OCI-LY7 (cell line): ENCODE data around the gene CDKAL1. TPM values are rescaled to one million over a fixed set of nuclear protein-coding genes. Genes with fewer than 3 reads are reported as not detected.

Source experiments
- BruUV-seq: library from RNA; stranded (reverse); fragments of 400-500 nt; replicated peaks from 2 replicates; lab custom pipeline; 2021; lab: Mats Ljungman, UMichigan
- CTCF ChIA-PET: fragments of 300-600 bp; sonication (Branson Sonifier 250); formaldehyde crosslinking; loops from one replicate; lab custom pipeline; 2022; ENCODE audit warnings: antibody characterized with exemption; ENCODE audit not compliant: unreplicated experiment; lab: Charles Lee
- POLR2A ChIA-PET: fragments of 300-600 bp; sonication (Branson Sonifier 250); formaldehyde crosslinking; loops from one replicate; lab custom pipeline; 2022; ENCODE audit warnings: antibody characterized with exemption; lab: Charles Lee
- DNase-seq: peaks from one replicate; pipeline ENCODE4 v3.0.0-alpha.2; 2015; ENCODE audit warnings: low spot score
- H2AFZ ChIP-seq: fragments of 200-600 bp; sonication (generic), shearing (Covaris generic); 2 replicates; pipeline ENCODE4 v1.6.1; 2014; ENCODE audit warnings: mild to moderate bottlenecking, antibody characterized with exemption, low read length, moderate library complexity
- H3K27ac ChIP-seq: fragments of 200-600 bp; sonication (generic); 2 replicates; pipeline ENCODE4 v1.5.1; 2014; ENCODE audit warnings: mixed run types, low read depth, mild to moderate bottlenecking, moderate library complexity, low read length, inconsistent platforms; ENCODE audit not compliant: poor library complexity, severe bottlenecking
- H3K36me3 ChIP-seq: fragments of 200-600 bp; sonication (generic); 2 replicates; pipeline ENCODE4 v1.6.1; 2014; ENCODE audit warnings: mild to moderate bottlenecking, antibody characterized with exemption, low read length, moderate library complexity, mixed read lengths; ENCODE audit not compliant: insufficient read depth
- H3K4me1 ChIP-seq: fragments of 200-600 bp; sonication (generic); 2 replicates; pipeline ENCODE4 v1.5.1; 2014; ENCODE audit warnings: mild to moderate bottlenecking, low read length; ENCODE audit not compliant: insufficient read depth, poor library complexity, severe bottlenecking
- H3K4me2 ChIP-seq: fragments of 200-600 bp; sonication (generic); 2 replicates; pipeline ENCODE4 v1.6.1; 2014; ENCODE audit warnings: mild to moderate bottlenecking, low read length
- H3K4me3 ChIP-seq: fragments of 200-600 bp; sonication (generic); 2 replicates; pipeline ENCODE4 v1.5.1; 2014; ENCODE audit warnings: mild to moderate bottlenecking, low read depth, low read length; ENCODE audit not compliant: poor library complexity, severe bottlenecking
- H3K79me2 ChIP-seq: fragments of 200-600 bp; sonication (generic); 2 replicates; pipeline ENCODE4 v1.6.1; 2016; ENCODE audit warnings: low read depth, mild to moderate bottlenecking, low read length, moderate library complexity, mixed read lengths; ENCODE audit not compliant: insufficient read depth
- H3K9me2 ChIP-seq: fragments of 200-600 bp; sonication (generic); 2 replicates; pipeline ENCODE4 v1.6.1; 2016; ENCODE audit warnings: mild to moderate bottlenecking, low read length, mixed read lengths; ENCODE audit not compliant: insufficient read depth
- H3K9me3 ChIP-seq: fragments of 200-600 bp; sonication (generic); 2 replicates; pipeline ENCODE4 v1.6.1; 2014; ENCODE audit warnings: mild to moderate bottlenecking, mixed run types, low read length, mixed read lengths
- H4K20me1 ChIP-seq: fragments of 200-600 bp; sonication (generic); 2 replicates; pipeline ENCODE4 v1.6.1; 2014; ENCODE audit warnings: mild to moderate bottlenecking, antibody characterized with exemption, low read length, moderate library complexity, mixed read lengths; ENCODE audit not compliant: insufficient read depth
- EZH2phosphoT487 ChIP-seq: fragments of 200-600 bp; sonication (generic); IDR thresholded peaks from 2 replicates; pipeline ENCODE4 v1.6.1; 2018; ENCODE audit warnings: low read depth, borderline replicate concordance, mild to moderate bottlenecking, mixed run types, antibody characterized with exemption, low read length, moderate library complexity, mixed read lengths
- intact Hi-C: fragments of 100-400 bp; cut with micrococcal nuclease; formaldehyde crosslinking; loops from one replicate; pipeline ENCODE4 v1.10.0; 2022; ENCODE audit not compliant: unreplicated experiment
- total RNA-seq, 2 experiments: library from RNA; depleted of rRNA in 1 of 2; stranded (reverse); fragments of >200 nt in 1 of 2; shearing (Covaris generic) in 1 of 2; gene quantifications; 2 replicates each; pipeline ENCODE4 v1.2.3, GENCODE V29; 2014 to 2022
- TF ChIP-seq, protein P1 (sequence below): fragments of 200-600 bp; sonication (generic); conservative IDR thresholded peaks from 2 replicates; pipeline ENCODE4 v1.5.1; 2014; ENCODE audit warnings: mild to moderate bottlenecking, antibody characterized with exemption, low read length, moderate library complexity, mixed read lengths

Gene CDKAL1
- total RNA-seq, 2 experiments from 2014 or later: 19.9 to 21.1 TPM

DNA sequence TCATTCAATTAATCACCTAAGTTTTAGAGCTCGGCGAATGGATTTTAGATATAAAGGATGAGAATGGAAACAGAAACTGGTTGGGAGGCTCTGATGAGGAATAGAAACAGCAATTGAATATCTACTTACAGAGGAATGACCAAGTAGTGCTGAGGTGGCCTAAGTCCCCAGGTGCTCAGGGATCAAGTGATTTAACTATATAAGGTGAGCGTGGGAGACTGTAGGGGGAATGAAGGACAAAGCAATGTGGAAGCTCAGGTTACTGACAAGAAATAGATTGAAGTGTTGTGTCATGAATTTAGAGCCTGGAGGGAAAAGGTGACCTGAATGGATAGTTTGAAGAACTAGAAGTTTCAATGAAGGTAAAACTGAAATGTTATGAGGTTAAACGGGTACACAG is 563.9 kb downstream of the CDKAL1 start:
- no peaks in the 10 kb centered on the region for H3K79me2 ChIP-seq
- H3K4me2 ChIP-seq: no peak overlapping the region
- no peaks in the 10 kb centered on the region for H4K20me1 ChIP-seq
- ChIA-PET POLR2A (interaction anchor here (0.6 to 0.7 kb wide), 5 partner anchors 14 to 500 kb away, joined by 3 to 11 read pairs (median 4); no protein-coding TSS in a partner anchor), CTCF (no interaction called here)
- no peaks in the 10 kb centered on the region for H3K9me2 ChIP-seq
- DNase-seq: no peak
- H3K4me3 ChIP-seq: no peak overlapping the region
- intact Hi-C loops: no loop called here
- H3K4me1 ChIP-seq: peaks cover 11% of the 10 kb centered on the region
- no TSS peak for BruUV-seq
- H3K36me3 ChIP-seq: no peaks in the 10 kb centered on the region
- no peak overlapping the region for H3K27ac ChIP-seq
- TF ChIP-seq EZH2phosphoT487: no peak
- TF ChIP-seq, protein P1, sequence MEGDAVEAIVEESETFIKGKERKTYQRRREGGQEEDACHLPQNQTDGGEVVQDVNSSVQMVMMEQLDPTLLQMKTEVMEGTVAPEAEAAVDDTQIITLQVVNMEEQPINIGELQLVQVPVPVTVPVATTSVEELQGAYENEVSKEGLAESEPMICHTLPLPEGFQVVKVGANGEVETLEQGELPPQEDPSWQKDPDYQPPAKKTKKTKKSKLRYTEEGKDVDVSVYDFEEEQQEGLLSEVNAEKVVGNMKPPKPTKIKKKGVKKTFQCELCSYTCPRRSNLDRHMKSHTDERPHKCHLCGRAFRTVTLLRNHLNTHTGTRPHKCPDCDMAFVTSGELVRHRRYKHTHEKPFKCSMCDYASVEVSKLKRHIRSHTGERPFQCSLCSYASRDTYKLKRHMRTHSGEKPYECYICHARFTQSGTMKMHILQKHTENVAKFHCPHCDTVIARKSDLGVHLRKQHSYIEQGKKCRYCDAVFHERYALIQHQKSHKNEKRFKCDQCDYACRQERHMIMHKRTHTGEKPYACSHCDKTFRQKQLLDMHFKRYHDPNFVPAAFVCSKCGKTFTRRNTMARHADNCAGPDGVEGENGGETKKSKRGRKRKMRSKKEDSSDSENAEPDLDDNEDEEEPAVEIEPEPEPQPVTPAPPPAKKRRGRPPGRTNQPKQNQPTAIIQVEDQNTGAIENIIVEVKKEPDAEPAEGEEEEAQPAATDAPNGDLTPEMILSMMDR: no peak
- no peak overlapping the region for H2AFZ ChIP-seq
- no peaks in the 10 kb centered on the region for H3K9me3 ChIP-seq

DNA sequence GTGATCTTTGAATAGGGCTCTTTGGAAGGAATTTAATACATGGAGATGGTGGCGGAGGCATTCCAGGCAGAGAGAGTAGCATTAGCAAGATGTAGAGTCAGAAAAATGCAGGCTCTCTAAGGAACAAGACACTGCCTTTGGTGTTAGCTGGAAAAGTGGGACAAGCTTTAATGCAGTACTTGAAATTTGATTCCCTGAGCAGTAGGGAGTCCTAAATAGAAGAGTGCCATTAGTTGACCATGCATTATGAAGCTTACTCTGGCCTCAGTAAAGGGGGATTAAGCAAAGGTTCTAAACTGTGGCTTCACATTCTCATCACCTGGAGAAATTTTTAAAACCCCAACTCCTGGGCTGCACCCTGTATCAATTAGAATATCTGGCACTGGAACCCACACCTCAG is 564.5 kb downstream of the CDKAL1 start:
- Histone ChIP-seq H3K9me3 (no peaks in the 10 kb centered on the region), H2AFZ (no peak overlapping the region), H3K4me2 (no peak overlapping the region), H4K20me1 (no peaks in the 10 kb centered on the region), H3K27ac (no peak overlapping the region), H3K36me3 (no peaks in the 10 kb centered on the region), H3K79me2 (no peaks in the 10 kb centered on the region), H3K4me1 (peaks cover 11% of the 10 kb centered on the region), H3K9me2 (no peaks in the 10 kb centered on the region), H3K4me3 (no peak overlapping the region)
- no peak for TF ChIP-seq EZH2phosphoT487
- TF ChIP-seq, protein P1: no peak
- DNase-seq: no peak
- no TSS peak for BruUV-seq
- CTCF ChIA-PET: no interaction called here
- intact Hi-C loops: no loop called here
- POLR2A ChIA-PET: interaction anchor here (0.7 kb wide), 1 partner anchor 13 kb away, joined by 3 read pairs; no protein-coding TSS in a partner anchor
